ENCODE measurements around the gene DONSON.
"Not testable (repeated sequence)": the region's sequence is repeated elsewhere in the genome, so short reads cannot be mapped to it uniquely, and the experiment has no call there.

DONSON gene

DNA sequence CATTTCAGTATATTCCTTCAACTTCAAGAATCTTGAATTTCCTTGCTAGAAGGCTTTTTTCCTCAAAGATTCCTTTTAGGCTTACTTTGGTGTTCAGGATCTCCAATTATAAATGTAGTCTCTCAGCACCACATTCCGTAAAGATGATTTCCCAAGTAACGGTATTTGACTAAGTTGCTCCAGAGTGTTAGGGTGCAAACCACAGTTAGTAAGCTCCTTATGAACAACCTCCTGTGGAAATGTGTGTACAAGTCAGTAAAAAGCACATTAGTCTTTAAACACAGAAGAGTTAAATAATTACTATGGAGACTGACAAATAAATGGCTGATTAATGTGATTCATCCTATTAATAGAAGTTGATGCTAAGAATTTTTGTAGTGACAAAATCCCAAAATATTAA is 10.3 kb downstream of the DONSON start:
- no peak overlapping the region for H3K27ac Mint-ChIP-seq
- no peaks in the 10 kb centered on the region for H3K9me3 Mint-ChIP-seq
- ATAC-seq, result no peak
- no peaks in the 10 kb centered on the region for H3K27me3 Mint-ChIP-seq
- H3K4me3 Mint-ChIP-seq, result no peak overlapping the region
- H3K4me1 Mint-ChIP-seq, result no peaks in the 10 kb centered on the region
- peaks cover 18% of the 10 kb centered on the region for H3K36me3 Mint-ChIP-seq

DNA sequence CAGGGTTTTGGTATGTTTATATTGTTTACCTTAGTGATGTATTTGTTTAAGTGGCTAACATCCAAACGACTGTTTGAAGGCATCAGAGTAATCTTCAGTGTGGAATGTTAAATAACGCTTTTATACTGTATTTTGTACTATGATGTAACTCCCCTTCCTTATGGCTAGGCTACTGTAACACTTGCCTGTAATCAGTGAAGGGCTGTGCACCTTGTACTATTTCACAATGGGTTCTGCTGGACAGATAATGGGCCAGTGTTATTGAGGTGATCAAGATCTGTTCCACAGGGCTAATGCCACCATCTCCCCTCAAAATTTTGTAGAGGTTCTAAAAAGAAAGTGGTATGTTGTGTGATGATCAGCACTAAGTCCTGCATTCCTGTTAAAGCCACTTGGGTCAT is 11.7 kb downstream of the DONSON start:
- H3K4me3 Mint-ChIP-seq, H3K27me3 Mint-ChIP-seq, H3K9me3 Mint-ChIP-seq, H3K27ac Mint-ChIP-seq, H3K4me1 Mint-ChIP-seq, ATAC-seq: not testable (repeated sequence)
- peaks cover 25% of the 10 kb centered on the region for H3K36me3 Mint-ChIP-seq

DNA sequence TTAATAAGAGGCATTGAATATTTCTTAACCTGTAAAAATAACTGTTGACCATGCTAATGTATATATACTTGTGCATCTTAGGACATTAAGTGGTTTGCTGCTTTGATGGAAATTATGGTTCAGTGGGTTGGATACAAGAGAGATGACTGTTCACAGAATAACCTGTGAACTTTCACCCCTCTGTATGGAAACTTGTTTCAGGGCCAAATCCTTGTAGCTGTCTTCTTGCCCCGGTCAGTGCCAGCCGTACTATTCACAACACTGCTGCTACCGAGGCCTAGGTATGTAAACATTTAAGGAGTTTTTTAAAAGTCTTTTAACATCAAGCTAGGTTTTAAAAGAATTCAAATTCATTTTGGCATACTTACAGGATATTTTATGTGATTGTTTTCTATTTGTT is 16.1 kb downstream of the DONSON start:
- peaks cover 45% of the 10 kb centered on the region for H3K36me3 Mint-ChIP-seq
- H3K9me3 Mint-ChIP-seq, result no peaks in the 10 kb centered on the region
- peak overlapping the region; percentile 49 for H3K27ac Mint-ChIP-seq
- H3K27me3 Mint-ChIP-seq, result no peaks in the 10 kb centered on the region
- H3K4me3 Mint-ChIP-seq, result no peak overlapping the region
- peaks cover 9% of the 10 kb centered on the region for H3K4me1 Mint-ChIP-seq
- no peak for ATAC-seq

DNA sequence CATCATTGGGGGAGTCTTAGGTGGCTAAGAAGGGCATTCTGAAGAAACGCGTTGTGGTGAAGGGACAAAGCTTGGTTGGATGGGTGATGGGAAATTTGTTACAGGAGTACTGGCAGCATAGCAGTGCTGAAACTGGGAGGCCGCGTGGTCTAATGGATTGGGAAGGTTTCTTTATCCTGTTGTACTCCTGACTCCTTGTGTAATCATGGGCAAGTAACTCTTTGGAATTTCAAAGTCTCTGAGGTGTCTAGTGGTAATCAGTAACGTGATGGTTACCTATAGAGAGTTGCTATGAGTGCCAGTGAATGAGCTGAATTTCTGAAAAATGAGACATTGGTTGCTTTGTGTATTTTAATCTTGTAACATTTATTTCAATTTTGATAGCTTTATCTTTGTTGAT is 18.5 kb downstream of the DONSON start:
- H3K9me3 Mint-ChIP-seq, result no peaks in the 10 kb centered on the region
- peaks cover 9% of the 10 kb centered on the region for H3K4me1 Mint-ChIP-seq
- no peaks in the 10 kb centered on the region for H3K27me3 Mint-ChIP-seq
- peaks cover 40% of the 10 kb centered on the region for H3K36me3 Mint-ChIP-seq
- H3K27ac Mint-ChIP-seq, result peak overlapping the region; percentile 55
- H3K4me3 Mint-ChIP-seq, result no peak overlapping the region
- no peak for ATAC-seq

DNA sequence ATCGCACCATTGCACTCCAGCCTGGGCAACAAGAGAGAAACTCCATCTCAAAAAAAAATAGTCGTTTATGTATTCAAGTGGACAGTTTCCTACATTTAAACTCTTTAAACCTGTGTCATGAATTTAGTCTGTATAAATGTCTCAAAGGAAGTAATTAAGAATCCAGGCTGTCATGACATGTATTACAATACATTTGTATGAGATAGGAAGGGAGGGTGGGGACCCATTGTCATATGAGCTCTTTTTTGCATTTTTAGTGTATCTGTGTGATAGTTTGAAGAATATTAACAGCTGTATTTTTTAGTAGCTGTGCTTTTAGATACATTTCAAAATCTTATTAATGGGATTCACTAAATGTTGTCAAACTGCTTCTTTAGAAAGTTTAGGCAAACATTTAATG is 20.0 kb downstream of the DONSON start:
- Mint-ChIP-seq H3K4me1 (peaks cover 9% of the 10 kb centered on the region), H3K27ac (no peak overlapping the region), H3K36me3 (peaks cover 33% of the 10 kb centered on the region), H3K9me3 (no peaks in the 10 kb centered on the region), H3K4me3 (no peak overlapping the region), H3K27me3 (no peaks in the 10 kb centered on the region)
- ATAC-seq, result no peak

DNA sequence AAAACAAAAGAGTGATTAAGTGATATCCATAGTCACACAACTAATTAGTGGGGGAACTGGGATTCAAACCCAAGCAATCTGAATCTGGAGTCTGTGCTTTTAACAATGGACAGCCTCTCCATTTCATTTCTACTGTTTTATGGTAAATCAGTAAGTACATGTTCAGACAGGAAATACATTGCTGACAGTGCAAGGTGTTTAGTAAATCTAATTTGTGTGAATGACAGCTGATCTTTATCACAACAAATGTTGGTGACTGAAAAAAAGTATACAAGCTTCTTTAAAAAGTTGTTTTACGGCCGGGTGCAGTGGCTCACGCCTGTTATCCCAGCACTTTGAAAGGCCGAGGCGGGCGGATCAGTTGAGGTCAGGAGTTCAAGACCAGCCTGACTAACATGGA is 20.6 kb downstream of the DONSON start:
- Mint-ChIP-seq H3K9me3 (no peaks in the 10 kb centered on the region), H3K4me3 (no peak overlapping the region), H3K36me3 (peaks cover 31% of the 10 kb centered on the region), H3K4me1 (peaks cover 9% of the 10 kb centered on the region), H3K27me3 (no peaks in the 10 kb centered on the region), H3K27ac (no peak overlapping the region)
- no peak for ATAC-seq

DNA sequence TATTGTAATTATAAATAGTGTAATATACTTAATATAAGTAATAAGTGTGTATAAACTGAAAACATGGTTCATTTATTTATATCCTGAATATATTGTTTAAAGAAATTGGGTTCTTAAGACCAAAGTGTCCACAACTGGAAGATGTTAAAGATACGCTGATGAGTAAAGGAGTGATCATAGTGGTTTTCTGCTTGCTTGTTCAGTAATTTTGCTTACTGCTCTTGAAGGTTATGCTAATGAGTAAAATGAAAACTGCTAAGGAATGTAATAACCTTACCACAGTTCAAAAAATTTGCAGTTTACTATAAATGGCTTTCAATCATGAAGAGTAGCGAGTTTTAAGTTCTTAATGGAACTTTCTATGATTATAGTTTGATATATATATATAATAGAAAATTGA is 22.0 kb downstream of the DONSON start:
- H3K27ac Mint-ChIP-seq, result no peak overlapping the region
- H3K4me1 Mint-ChIP-seq, result peaks cover 10% of the 10 kb centered on the region
- no peak for ATAC-seq
- no peaks in the 10 kb centered on the region for H3K27me3 Mint-ChIP-seq
- no peak overlapping the region for H3K4me3 Mint-ChIP-seq
- H3K36me3 Mint-ChIP-seq, result peaks cover 30% of the 10 kb centered on the region
- H3K9me3 Mint-ChIP-seq, result no peaks in the 10 kb centered on the region

DNA sequence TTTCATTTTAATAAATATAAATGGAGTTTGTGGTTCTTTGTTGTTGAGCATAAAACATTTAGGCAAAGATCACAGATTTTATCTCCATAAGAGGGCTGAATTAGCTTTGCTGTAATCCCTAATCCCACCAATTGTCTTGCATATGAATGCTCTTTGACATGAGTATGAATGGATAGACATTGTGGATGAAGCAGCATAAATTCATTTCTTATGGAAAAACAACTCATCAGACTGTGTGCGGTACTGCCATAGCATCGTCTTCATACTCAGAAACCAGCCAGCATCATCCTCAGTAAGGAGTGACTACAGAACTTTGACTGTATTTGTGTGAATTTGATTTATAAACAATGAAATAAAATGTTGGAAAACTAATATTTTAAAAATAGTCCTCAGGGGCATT is 26.1 kb downstream of the DONSON start:
- Mint-ChIP-seq H3K4me1 (peaks cover 17% of the 10 kb centered on the region), H3K9me3 (no peaks in the 10 kb centered on the region), H3K27me3 (no peaks in the 10 kb centered on the region), H3K4me3 (no peak overlapping the region), H3K27ac (no peak overlapping the region), H3K36me3 (peaks cover 44% of the 10 kb centered on the region)
- no peak for ATAC-seq

DNA sequence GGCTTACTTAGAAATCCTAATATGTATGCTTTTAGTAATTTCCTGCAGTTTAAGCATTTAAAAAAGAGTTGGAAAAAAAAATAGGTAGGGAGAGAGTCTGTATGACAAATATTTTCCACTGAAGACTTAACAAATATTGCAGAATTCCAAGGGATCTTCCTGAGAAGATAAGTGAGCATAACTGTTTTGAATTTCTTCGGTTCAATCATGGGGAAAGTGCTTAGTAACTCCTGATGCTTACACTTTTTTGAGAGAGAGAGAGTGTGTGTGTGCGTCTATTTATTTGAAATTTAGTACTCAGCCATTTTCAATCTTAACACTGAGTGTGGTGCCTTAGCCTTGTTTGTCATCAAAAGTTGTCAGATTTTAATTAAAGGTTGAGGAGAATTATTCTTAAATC is 27.1 kb downstream of the DONSON start:
- no peak overlapping the region for H3K4me3 Mint-ChIP-seq
- ATAC-seq, result no peak
- H3K27ac Mint-ChIP-seq, result no peak overlapping the region
- H3K36me3 Mint-ChIP-seq, result peaks cover 55% of the 10 kb centered on the region
- no peaks in the 10 kb centered on the region for H3K9me3 Mint-ChIP-seq
- no peaks in the 10 kb centered on the region for H3K27me3 Mint-ChIP-seq
- H3K4me1 Mint-ChIP-seq, result peaks cover 24% of the 10 kb centered on the region

DNA sequence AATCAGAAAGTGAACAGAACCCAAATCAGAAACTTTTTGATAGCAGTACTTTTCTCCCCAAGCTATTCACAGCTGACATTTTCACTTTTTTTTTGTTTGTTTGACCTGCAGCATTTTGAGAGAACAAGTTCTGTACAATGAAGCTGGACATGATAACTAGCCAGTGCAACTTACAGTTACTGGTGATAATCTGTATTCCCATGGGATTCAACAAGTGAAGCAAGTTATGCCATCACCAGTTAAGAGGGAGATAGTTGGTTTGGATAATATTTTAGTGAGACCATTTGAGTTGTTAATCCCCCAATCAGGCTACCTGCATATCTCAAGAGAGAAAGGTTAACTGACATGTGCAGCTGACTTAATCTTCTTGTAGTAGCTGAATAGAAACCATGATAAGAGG is 27.5 kb downstream of the DONSON start:
- Mint-ChIP-seq H3K4me1 (peaks cover 28% of the 10 kb centered on the region), H3K27ac (no peak overlapping the region), H3K27me3 (no peaks in the 10 kb centered on the region), H3K9me3 (no peaks in the 10 kb centered on the region), H3K36me3 (peaks cover 59% of the 10 kb centered on the region), H3K4me3 (no peak overlapping the region)
- ATAC-seq, result no peak

DNA sequence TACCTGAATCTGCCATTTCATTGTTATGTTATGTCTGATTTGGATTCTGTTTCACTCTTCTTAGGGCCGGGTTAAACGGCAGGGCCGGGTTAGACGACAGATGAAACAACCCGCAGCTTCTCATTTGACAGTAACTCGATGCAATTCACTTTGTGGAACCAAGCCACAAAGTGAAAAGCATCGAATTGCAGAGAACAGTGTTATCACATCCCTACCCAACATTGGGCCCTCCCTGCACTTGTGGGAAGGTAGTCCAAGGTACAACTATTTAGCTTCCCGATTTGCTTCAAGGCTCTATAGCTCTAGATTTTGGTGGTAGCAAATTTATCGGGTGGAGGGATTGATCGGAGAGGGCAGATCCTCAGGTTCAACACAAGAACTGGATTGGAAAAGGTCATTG is 28.7 kb downstream of the DONSON start:
- no peak overlapping the region for H3K4me3 Mint-ChIP-seq
- no peak for ATAC-seq
- H3K4me1 Mint-ChIP-seq, result peaks cover 34% of the 10 kb centered on the region
- no peak overlapping the region for H3K27ac Mint-ChIP-seq
- H3K36me3 Mint-ChIP-seq, result peaks cover 66% of the 10 kb centered on the region
- no peaks in the 10 kb centered on the region for H3K9me3 Mint-ChIP-seq
- no peaks in the 10 kb centered on the region for H3K27me3 Mint-ChIP-seq

DNA sequence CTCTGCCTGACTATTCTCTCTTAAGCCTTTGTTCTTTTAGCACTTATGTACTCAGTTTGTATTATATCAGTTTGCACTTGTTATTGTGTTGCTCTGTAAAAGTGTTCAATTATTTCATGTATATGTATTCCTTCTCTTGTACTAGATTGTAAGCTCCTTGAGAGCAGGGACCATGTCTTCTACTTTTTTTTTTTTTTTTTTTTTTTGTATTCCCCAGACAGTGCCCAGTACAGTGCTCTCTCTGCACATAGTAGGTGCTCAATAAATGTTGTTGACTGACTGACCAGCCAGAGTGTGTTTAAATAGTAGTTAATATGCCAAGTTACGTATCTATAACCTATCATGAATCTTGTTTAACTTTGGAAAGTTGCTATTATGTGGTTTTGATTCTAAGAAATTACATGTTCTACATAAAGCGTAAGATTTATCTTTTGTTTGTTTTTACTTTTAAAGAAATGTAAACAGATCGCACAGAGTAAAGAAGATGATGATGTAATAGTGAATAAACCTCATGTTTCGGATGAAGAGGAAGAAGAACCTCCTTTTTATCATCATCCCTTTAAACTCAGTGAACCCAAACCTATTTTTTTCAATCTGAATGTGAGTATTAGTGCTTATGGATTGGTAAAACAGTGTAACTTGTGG is 29.6 kb downstream of the DONSON start:
- Mint-ChIP-seq H3K36me3 (peaks cover 75% of the 10 kb centered on the region), H3K9me3 (no peaks in the 10 kb centered on the region), H3K4me1 (peaks cover 41% of the 10 kb centered on the region), H3K27ac (no peak overlapping the region), H3K27me3 (no peaks in the 10 kb centered on the region), H3K4me3 (no peak overlapping the region)
- ATAC-seq, result no peak

DNA sequence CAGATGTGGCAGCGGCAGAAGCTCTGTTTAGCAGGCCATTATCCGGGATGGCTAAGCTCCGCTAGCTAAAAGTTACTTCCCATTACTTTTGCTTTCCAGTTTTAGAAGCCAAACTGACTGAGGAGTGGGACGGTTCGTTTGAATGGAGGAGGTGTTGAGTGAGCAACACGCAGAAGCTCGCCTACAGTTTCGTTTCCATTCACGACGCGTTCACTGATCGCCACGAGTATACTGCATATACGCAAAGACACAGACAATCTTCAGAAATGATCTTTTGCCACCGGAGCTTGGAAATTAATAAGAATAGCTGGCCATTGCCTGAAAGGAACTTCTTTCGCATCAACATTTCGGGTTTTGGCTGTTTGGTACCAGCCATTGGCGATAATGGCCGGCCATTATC is 31.0 kb downstream of the DONSON start:
- Mint-ChIP-seq H3K4me1 (peaks cover 45% of the 10 kb centered on the region), H3K27me3 (no peaks in the 10 kb centered on the region), H3K4me3 (no peak overlapping the region), H3K27ac (no peak overlapping the region), H3K36me3 (peaks cover 73% of the 10 kb centered on the region), H3K9me3 (no peaks in the 10 kb centered on the region)
- no peak for ATAC-seq

DNA sequence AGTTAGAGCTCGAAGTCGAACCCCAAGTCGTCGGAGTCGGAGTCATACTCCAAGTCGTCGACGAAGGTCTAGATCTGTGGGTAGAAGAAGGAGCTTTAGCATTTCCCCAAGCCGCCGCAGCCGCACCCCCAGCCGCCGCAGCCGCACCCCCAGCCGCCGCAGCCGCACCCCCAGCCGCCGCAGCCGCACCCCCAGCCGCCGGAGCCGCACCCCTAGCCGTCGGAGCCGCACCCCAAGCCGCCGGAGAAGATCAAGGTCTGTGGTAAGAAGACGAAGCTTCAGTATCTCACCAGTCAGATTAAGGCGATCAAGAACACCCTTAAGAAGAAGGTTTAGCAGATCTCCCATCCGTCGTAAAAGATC is 33.5 kb downstream of the DONSON start:
- no peak overlapping the region for H3K4me3 Mint-ChIP-seq
- H3K36me3 Mint-ChIP-seq, result peaks cover 61% of the 10 kb centered on the region
- H3K27ac Mint-ChIP-seq, result no peak overlapping the region
- no peaks in the 10 kb centered on the region for H3K27me3 Mint-ChIP-seq
- ATAC-seq, result no peak
- no peaks in the 10 kb centered on the region for H3K9me3 Mint-ChIP-seq
- H3K4me1 Mint-ChIP-seq, result peaks cover 37% of the 10 kb centered on the region

DNA sequence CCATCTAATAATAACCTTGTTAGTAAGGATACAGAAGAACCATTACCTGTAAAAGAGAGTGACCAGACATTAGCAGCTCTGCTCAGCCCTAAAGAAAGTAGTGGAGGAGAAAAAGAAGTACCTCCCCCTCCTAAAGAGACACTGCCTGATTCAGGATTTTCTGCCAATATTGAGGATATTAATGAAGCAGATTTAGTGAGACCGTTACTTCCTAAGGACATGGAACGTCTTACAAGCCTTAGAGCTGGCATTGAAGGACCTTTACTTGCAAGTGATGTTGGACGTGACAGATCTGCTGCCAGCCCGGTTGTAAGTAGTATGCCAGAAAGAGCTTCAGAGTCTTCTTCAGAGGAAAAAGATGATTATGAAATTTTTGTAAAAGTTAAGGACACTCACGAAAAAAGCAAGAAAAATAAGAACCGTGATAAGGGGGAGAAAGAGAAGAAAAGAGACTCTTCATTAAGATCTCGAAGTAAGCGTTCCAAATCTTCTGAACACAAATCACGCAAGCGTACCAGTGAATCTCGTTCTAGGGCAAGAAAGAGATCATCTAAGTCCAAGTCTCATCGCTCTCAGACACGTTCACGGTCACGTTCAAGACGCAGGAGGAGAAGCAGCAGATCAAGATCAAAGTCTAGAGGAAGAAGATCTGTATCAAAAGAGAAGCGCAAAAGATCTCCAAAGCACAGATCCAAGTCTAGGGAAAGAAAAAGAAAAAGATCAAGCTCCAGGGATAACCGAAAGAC is 34.1 kb downstream of the DONSON start:
- Mint-ChIP-seq H3K36me3 (peaks cover 62% of the 10 kb centered on the region), H3K4me3 (peak overlapping the region; percentile 18), H3K9me3 (no peaks in the 10 kb centered on the region), H3K4me1 (peaks cover 40% of the 10 kb centered on the region), H3K27me3 (no peaks in the 10 kb centered on the region), H3K27ac (no peak overlapping the region)
- no peak for ATAC-seq

DNA sequence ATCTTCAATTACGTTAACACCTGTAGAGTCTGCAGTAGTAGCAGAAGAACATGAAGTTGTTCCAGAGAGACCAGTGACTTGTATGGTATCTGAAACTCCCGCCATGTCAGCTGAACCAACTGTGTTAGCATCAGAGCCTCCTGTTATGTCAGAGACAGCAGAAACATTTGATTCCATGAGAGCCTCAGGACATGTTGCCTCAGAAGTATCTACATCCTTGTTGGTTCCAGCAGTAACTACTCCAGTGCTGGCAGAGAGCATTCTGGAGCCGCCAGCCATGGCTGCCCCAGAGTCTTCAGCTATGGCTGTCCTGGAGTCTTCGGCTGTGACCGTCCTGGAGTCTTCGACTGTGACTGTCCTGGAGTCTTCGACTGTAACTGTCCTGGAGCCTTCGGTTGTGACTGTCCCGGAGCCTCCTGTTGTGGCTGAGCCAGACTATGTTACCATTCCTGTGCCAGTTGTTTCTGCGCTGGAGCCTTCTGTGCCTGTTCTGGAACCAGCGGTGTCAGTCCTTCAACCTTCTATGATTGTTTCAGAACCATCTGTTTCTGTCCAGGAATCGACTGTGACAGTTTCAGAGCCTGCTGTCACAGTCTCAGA is 35.4 kb downstream of the DONSON start:
- Mint-ChIP-seq H3K4me3 (no peak overlapping the region), H3K4me1 (peaks cover 40% of the 10 kb centered on the region), H3K27me3 (no peaks in the 10 kb centered on the region), H3K27ac (no peak overlapping the region), H3K36me3 (peaks cover 57% of the 10 kb centered on the region), H3K9me3 (no peaks in the 10 kb centered on the region)
- ATAC-seq, result no peak
